ENCODE results near the gene TNS4.

- TF ChIP-seq CTCF (IDR thresholded peaks at IDR 0.05): no peak
- TF ChIP-seq POLR2A (IDR thresholded peaks at IDR 0.05): no peak
- no peak for TF ChIP-seq EP300 (IDR thresholded peaks at IDR 0.05)
These were observed 18.7 kb downstream of the TNS4 start for GRCh38 chr17:40482722-40483121.

Measured in sigmoid colon (tissue), 4 donors.